Left renal cortex interstitium (tissue), 4 donors: ENCODE measurements around the gene NSMF. TPM values are rescaled to one million over a fixed set of nuclear protein-coding genes. Genes with fewer than 3 reads are reported as not detected.

Experiments used
- DNase-seq, 4 donors: peaks; one replicate each; pipeline ENCODE4 v3.0.0-alpha.2; 2013; ENCODE audit warnings: low read depth in 4 of 4, low spot score in 2 of 4, missing footprints in 1 of 4
- polyA plus RNA-seq, 4 donors: library from polyadenylated mRNA; unstranded; fragments of 120-200 nt; gene quantifications; one replicate each; pipeline ENCODE4 v1.2.1, GENCODE V29; 2013; ENCODE audit not compliant: insufficient read length in 4 of 4

The NSMF gene
- polyA plus RNA-seq, 4 donors: 48.1 to 52.4 (median 49.4) TPM

GRCh38 chr9:137449081-137449844 is 9.9 kb downstream of the NSMF start:
- DNase-seq: no peak

- no peak for DNase-seq
Observed at GRCh38 chr9:137448602-137448962, 10.6 kb downstream of the NSMF start.

- no peak for DNase-seq
Observed at GRCh38 chr9:137447722-137448601, 11.2 kb downstream of the NSMF start.

GRCh38 chr9:137446851-137447471 is 12.2 kb downstream of the NSMF start:
- no peak for DNase-seq

- no peak for DNase-seq
Observed at GRCh38 chr9:137445930-137446431, 13.2 kb downstream of the NSMF start.

GRCh38 chr9:137445275-137445807 is 13.8 kb downstream of the NSMF start:
- peak in 1 of 4 donors; percentile 63 for DNase-seq

- DNase-seq: no peak
Observed at GRCh38 chr9:137444106-137444790, 14.9 kb downstream of the NSMF start.

GRCh38 chr9:137441935-137442321 is 17.2 kb downstream of the NSMF start:
- DNase-seq: no peak

- no peak for DNase-seq
Observed at GRCh38 chr9:137441289-137441934, 17.7 kb downstream of the NSMF start, which contains the start of gene ENTPD8. ENTPD8 (minus strand) TSS chr9:137441357; CDS start chr9:137438285, 3,072 bp downstream.

- no peak for DNase-seq
Observed at GRCh38 chr9:137439158-137439714, 19.9 kb downstream of the NSMF start.

- no peak for DNase-seq
Observed at GRCh38 chr9:137438591-137439157, 20.5 kb downstream of the NSMF start.

- DNase-seq: no peak
Observed at GRCh38 chr9:137437691-137438590, 21.2 kb downstream of the NSMF start.

GRCh38 chr9:137436761-137437600 is 22.2 kb downstream of the NSMF start:
- no peak for DNase-seq

- DNase-seq: no peak
Observed at GRCh38 chr9:137435980-137436760, 23.0 kb downstream of the NSMF start.

GRCh38 chr9:137435381-137435891 is 23.7 kb downstream of the NSMF start:
- DNase-seq: no peak
